Measurements from ENCODE around the gene XIRP2. TPM values are rescaled to one million over a fixed set of nuclear protein-coding genes. Genes with fewer than 3 reads are reported as not detected.
A peak's percentile ranks its signal among the peaks of the same experiment; 100 is the strongest.

The XIRP2 gene
- total and polyA plus RNA-seq, 2 of the 13 experiments (the other 11 are each of a cell fraction or from before 2014, with no cell fraction given), result 0.04 to 0.05 TPM

DNA sequence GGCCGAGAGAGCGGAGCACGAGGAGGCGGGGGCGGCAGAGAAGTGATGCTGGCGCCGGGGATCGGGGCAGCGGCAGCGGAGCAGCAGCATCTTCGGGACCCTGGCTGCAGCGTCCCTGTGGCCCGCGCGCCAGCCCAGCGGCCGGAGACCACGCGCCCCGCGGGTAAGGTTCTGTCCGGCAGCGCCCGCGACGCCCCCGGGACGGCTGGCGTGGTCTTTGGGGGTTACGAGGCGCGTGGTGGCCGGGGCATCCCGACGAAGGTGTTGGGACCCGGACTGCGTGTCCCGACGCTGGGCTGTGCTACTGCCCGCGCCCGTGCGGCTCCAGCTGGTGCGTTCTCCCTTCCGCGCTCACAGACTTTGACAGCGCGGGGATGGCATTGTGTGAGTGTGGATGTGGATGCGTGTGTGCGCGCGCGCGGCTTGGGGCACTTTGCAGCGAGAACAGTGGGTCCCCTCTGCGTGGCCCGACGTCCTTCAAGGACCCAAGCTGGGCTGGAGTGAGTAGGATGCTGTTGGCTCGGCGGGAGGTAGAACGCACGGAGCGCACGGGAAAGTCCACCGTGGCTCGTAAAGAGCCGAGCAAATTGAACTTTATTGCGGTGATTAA is 405.0 kb downstream of the XIRP2 start (continued):
- TF ChIP-seq, protein P1, sequence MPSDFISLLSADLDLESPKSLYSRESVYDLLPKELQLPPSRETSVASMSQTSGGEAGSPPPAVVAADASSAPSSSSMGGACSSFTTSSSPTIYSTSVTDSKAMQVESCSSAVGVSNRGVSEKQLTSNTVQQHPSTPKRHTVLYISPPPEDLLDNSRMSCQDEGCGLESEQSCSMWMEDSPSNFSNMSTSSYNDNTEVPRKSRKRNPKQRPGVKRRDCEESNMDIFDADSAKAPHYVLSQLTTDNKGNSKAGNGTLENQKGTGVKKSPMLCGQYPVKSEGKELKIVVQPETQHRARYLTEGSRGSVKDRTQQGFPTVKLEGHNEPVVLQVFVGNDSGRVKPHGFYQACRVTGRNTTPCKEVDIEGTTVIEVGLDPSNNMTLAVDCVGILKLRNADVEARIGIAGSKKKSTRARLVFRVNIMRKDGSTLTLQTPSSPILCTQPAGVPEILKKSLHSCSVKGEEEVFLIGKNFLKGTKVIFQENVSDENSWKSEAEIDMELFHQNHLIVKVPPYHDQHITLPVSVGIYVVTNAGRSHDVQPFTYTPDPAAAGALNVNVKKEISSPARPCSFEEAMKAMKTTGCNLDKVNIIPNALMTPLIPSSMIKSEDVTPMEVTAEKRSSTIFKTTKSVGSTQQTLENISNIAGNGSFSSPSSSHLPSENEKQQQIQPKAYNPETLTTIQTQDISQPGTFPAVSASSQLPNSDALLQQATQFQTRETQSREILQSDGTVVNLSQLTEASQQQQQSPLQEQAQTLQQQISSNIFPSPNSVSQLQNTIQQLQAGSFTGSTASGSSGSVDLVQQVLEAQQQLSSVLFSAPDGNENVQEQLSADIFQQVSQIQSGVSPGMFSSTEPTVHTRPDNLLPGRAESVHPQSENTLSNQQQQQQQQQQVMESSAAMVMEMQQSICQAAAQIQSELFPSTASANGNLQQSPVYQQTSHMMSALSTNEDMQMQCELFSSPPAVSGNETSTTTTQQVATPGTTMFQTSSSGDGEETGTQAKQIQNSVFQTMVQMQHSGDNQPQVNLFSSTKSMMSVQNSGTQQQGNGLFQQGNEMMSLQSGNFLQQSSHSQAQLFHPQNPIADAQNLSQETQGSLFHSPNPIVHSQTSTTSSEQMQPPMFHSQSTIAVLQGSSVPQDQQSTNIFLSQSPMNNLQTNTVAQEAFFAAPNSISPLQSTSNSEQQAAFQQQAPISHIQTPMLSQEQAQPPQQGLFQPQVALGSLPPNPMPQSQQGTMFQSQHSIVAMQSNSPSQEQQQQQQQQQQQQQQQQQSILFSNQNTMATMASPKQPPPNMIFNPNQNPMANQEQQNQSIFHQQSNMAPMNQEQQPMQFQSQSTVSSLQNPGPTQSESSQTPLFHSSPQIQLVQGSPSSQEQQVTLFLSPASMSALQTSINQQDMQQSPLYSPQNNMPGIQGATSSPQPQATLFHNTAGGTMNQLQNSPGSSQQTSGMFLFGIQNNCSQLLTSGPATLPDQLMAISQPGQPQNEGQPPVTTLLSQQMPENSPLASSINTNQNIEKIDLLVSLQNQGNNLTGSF (CRISPR knock-in tag; IDR thresholded peaks at IDR 0.05), result no peak
- TF ChIP-seq ATF7-NPFF (CRISPR knock-in tag; IDR thresholded peaks at IDR 0.05; ENCODE audit: low read depth) (0 out of 2 replicates have a peak, but pooled peaks have one; percentile 16), ZNF382 (CRISPR knock-in tag; IDR thresholded peaks at IDR 0.05; ENCODE audit: borderline replicate concordance) (no peak)
- TF ChIP-seq, protein P2, sequence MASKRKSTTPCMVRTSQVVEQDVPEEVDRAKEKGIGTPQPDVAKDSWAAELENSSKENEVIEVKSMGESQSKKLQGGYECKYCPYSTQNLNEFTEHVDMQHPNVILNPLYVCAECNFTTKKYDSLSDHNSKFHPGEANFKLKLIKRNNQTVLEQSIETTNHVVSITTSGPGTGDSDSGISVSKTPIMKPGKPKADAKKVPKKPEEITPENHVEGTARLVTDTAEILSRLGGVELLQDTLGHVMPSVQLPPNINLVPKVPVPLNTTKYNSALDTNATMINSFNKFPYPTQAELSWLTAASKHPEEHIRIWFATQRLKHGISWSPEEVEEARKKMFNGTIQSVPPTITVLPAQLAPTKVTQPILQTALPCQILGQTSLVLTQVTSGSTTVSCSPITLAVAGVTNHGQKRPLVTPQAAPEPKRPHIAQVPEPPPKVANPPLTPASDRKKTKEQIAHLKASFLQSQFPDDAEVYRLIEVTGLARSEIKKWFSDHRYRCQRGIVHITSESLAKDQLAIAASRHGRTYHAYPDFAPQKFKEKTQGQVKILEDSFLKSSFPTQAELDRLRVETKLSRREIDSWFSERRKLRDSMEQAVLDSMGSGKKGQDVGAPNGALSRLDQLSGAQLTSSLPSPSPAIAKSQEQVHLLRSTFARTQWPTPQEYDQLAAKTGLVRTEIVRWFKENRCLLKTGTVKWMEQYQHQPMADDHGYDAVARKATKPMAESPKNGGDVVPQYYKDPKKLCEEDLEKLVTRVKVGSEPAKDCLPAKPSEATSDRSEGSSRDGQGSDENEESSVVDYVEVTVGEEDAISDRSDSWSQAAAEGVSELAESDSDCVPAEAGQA (IDR thresholded peaks at IDR 0.05; ENCODE audit: low read depth), result 0 out of 2 replicates have a peak, but pooled peaks have one; percentile 20
- TF ChIP-seq, protein P2 (CRISPR knock-in tag; IDR thresholded peaks at IDR 0.05; ENCODE audit: borderline replicate concordance), result no peak
